HL-60 (cell line): Measurements from ENCODE around the gene RAB17.

Source experiments
- DNase-seq, 2 experiments: peaks; one replicate each; pipeline ENCODE4 v3.0.0-alpha.2; 2010 to 2020; ENCODE audit warnings: low read depth in 1 of 2, low spot score in 1 of 2
- H3K27ac ChIP-seq: fragments of 250-450 bp; sonication (Bioruptor Pico); replicated peaks from 2 replicates; pipeline ENCODE4 v1.5.1; 2020; ENCODE audit warnings: mild to moderate bottlenecking, moderate library complexity
- H3K27me3 ChIP-seq: fragments of 250-450 bp; sonication (Bioruptor Pico); 2 replicates; pipeline ENCODE4 v1.5.1; 2021; ENCODE audit warnings: mild to moderate bottlenecking, moderate library complexity; ENCODE audit not compliant: insufficient read depth, poor library complexity, severe bottlenecking
- H3K4me3 ChIP-seq: replicated peaks from 2 replicates; pipeline ENCODE4 v1.5.1; 2011; ENCODE audit warnings: mild to moderate bottlenecking, control low read depth, low read length; ENCODE audit not compliant: insufficient read depth
- GABPA ChIP-seq: IDR thresholded peaks from 2 replicates; pipeline ENCODE4 v1.6.1; 2012; ENCODE audit warnings: low read depth
- POLR2AphosphoS5 ChIP-seq: IDR thresholded peaks from 2 replicates; pipeline ENCODE4 v1.6.1; 2012; ENCODE audit warnings: low read depth
- SPI1 ChIP-seq: IDR thresholded peaks from 2 replicates; pipeline ENCODE4 v1.6.1; 2012; ENCODE audit warnings: low read depth, mild to moderate bottlenecking, borderline replicate concordance
- TF ChIP-seq, protein P1 (sequence below): IDR thresholded peaks from 2 replicates; pipeline ENCODE4 v1.6.1; 2012; ENCODE audit warnings: low read depth; ENCODE audit not compliant: insufficient replicate concordance
- TF ChIP-seq, protein P2 (sequence below): IDR thresholded peaks from one replicate; pipeline ENCODE4 v1.5.1; 2011; ENCODE audit warnings: low read length, control low read depth, inconsistent platforms; ENCODE audit not compliant: insufficient read depth

Gene RAB17

DNA sequence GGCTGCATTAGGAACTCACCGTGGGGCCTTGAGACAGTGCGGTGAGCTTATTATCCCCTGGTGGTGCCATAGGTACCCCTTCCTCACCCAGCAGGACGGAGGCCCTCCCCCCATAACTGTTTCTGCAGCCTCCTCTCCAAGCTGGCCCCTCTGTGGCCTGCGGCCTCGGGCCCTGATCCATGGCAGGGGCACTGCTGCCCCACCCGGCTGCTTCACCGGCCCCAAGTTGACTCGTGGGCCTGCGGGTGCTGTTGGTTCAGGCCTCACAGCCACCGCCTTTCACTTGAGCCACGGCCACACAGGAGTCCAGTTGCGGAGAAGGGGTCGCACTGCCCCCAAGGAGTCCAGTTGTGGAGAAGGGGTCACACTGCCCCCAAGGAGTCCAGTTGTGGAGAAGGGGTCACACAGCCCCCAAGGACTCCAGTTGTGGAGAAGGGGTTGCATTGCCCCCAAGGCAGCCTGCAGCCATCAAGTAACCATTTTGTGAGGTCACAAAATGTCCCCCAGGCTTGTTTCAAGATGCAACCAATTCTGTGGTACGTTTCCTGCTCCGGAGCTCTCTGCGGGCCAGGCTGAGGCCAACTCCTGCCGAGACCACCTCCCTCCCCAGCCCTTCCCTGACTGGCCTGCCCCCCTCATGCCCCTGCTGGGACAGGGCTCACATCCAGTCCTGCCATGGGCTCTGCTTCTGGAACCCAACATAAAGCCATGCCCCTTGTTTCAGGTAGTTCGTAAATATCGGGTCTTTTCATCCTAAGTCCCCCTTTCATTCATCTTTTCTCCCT, 41.5 kb upstream of the RAB17 start:
- DNase-seq: no peak
- TF ChIP-seq, protein P1, sequence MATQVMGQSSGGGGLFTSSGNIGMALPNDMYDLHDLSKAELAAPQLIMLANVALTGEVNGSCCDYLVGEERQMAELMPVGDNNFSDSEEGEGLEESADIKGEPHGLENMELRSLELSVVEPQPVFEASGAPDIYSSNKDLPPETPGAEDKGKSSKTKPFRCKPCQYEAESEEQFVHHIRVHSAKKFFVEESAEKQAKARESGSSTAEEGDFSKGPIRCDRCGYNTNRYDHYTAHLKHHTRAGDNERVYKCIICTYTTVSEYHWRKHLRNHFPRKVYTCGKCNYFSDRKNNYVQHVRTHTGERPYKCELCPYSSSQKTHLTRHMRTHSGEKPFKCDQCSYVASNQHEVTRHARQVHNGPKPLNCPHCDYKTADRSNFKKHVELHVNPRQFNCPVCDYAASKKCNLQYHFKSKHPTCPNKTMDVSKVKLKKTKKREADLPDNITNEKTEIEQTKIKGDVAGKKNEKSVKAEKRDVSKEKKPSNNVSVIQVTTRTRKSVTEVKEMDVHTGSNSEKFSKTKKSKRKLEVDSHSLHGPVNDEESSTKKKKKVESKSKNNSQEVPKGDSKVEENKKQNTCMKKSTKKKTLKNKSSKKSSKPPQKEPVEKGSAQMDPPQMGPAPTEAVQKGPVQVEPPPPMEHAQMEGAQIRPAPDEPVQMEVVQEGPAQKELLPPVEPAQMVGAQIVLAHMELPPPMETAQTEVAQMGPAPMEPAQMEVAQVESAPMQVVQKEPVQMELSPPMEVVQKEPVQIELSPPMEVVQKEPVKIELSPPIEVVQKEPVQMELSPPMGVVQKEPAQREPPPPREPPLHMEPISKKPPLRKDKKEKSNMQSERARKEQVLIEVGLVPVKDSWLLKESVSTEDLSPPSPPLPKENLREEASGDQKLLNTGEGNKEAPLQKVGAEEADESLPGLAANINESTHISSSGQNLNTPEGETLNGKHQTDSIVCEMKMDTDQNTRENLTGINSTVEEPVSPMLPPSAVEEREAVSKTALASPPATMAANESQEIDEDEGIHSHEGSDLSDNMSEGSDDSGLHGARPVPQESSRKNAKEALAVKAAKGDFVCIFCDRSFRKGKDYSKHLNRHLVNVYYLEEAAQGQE: no peak
- no peak for TF ChIP-seq SPI1
- no peak for TF ChIP-seq POLR2AphosphoS5
- TF ChIP-seq GABPA: no peak
- TF ChIP-seq, protein P2, sequence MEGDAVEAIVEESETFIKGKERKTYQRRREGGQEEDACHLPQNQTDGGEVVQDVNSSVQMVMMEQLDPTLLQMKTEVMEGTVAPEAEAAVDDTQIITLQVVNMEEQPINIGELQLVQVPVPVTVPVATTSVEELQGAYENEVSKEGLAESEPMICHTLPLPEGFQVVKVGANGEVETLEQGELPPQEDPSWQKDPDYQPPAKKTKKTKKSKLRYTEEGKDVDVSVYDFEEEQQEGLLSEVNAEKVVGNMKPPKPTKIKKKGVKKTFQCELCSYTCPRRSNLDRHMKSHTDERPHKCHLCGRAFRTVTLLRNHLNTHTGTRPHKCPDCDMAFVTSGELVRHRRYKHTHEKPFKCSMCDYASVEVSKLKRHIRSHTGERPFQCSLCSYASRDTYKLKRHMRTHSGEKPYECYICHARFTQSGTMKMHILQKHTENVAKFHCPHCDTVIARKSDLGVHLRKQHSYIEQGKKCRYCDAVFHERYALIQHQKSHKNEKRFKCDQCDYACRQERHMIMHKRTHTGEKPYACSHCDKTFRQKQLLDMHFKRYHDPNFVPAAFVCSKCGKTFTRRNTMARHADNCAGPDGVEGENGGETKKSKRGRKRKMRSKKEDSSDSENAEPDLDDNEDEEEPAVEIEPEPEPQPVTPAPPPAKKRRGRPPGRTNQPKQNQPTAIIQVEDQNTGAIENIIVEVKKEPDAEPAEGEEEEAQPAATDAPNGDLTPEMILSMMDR: no peak
- Histone ChIP-seq H3K27ac (no peak overlapping the region), H3K4me3 (no peak overlapping the region), H3K27me3 (peaks cover 20% of the 10 kb centered on the region)

DNA sequence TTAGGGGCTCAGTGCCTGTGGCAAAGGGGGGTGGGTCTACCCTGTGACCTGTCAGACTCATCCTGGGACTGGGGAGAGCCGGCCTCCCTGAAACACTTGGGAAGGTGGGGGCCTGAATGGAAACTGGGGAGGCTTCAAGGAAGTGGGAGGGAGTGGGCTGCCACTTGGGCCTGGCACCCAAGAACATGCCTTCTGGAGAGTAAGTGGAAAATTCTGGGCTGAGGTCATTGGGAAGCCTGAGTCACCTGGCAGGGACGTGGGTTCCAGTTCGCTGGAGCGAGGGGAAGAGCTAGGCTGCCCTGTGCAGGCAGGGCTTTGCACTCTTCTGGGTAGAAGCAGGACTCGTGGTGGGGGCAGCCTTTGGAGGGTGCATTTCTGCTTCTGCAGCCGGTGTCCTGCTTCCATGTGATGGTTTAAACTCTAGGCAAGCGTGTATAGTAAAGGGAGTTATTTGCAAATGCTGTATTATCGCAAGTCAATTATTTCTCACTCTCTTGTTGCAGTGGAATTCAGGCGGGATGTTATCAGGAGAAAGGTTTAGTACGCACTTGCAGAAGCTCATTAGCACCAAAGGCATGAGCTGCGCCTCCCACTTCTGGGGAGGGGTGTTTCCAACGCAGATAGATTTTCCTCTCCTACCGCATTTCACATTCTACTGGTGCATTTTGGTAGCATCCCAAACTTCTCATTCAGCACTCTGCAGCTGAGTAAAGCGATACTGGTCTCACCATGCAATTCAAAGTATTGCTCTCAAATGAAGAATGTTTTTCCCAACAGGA, 40.7 kb upstream of the RAB17 start:
- no peak for DNase-seq
- H3K4me3 ChIP-seq: no peak overlapping the region
- no peak overlapping the region for H3K27ac ChIP-seq
- H3K27me3 ChIP-seq: peaks cover 28% of the 10 kb centered on the region
- TF ChIP-seq SPI1 (no peak), POLR2AphosphoS5 (no peak), GABPA (no peak)
- TF ChIP-seq, protein P1: no peak
- TF ChIP-seq, protein P2: no peak

DNA sequence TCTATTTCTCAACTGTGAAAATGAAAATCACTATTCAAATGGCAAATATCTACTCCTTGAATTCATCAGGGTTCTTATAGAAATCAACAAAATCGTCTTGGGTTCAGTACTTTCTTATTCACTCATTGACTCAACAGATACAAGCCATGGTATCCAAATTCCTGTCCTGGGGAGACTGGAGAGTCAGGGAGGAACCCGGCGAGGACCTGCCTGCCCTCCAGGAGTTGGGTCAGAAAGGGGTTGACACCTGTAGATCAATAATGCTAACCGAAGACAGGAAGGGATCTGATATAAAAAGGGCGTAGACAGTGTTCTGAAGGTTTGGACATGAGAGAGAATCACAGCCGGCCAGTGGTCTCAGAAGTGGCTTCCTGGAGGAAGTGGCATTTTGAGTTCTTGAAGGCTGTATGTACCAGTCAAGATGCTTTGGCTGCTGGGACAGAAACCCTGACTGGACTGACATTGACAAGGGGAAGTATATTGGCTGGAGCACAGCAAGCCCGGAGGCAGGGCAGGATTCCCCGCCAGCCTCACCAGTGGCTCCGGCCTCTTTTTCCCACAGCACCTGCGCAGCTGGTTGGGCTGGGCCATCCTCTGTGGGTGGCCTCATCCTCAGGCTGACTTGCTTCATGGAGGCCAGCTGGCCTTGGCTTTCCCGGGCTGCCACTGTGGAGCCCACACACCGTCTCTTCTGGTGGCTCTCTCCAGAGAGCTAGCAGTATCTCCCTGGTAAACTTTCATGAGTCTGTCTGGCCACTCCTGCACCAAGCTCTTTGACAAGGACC, 39.9 kb upstream of the RAB17 start:
- TF ChIP-seq GABPA (no peak), SPI1 (no peak), POLR2AphosphoS5 (no peak)
- TF ChIP-seq, protein P1: no peak
- TF ChIP-seq, protein P2: no peak
- H3K4me3 ChIP-seq: no peak overlapping the region
- H3K27ac ChIP-seq: no peak overlapping the region
- DNase-seq: no peak
- peaks cover 34% of the 10 kb centered on the region for H3K27me3 ChIP-seq
